ENCODE data around the gene MPEG1.

- no peak for TF ChIP-seq CTCF (IDR thresholded peaks at IDR 0.05; ENCODE audit: low read depth, low read length)
- no peak for TF ChIP-seq EZH2phosphoT487 (IDR thresholded peaks at IDR 0.05; ENCODE audit: low read depth)
These were observed 12.3 kb downstream of the MPEG1 start for GRCh38 chr11:59200423-59200746.
